ENCODE measurements around the gene PLTP. TPM values are rescaled to one million over a fixed set of nuclear protein-coding genes. Genes with fewer than 3 reads are reported as not detected.

Gene PLTP
- total RNA-seq, 4 donors from 2014 or later = 45.6 to 456 (median 177) TPM

DNA sequence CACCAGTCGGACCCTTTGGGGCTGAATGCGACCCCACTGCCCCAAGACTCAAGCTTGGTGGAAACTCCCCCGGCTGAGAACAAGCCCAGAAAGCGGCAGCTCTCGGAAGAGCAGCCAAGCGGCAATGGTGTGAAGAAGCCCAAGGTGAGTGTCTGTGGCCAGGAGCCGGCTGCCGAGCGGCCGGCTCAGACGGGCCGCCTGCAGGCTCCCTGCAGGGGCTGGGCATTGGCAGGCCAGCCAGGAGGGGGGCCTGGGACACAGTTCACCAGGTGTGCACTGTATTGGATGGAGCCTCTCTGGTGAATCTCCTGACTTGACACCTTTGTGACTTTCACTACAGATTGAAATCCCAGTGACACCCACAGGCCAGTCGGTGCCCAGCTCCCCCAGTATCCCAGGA, 28.5 kb upstream of the PLTP start:
- no peaks in the 10 kb centered on the region for H3K27me3 ChIP-seq
- no peak for ATAC-seq
- WGBS, 2 donors (ENCODE audit: low coverage in 1 of 2) = no CpG with 5 or more reads among the region's 13 CpGs
- H3K4me1 ChIP-seq = peaks cover 0 to 29% (median 0%) of the 10 kb centered on the region in 3 donors
- TF ChIP-seq, protein P1, sequence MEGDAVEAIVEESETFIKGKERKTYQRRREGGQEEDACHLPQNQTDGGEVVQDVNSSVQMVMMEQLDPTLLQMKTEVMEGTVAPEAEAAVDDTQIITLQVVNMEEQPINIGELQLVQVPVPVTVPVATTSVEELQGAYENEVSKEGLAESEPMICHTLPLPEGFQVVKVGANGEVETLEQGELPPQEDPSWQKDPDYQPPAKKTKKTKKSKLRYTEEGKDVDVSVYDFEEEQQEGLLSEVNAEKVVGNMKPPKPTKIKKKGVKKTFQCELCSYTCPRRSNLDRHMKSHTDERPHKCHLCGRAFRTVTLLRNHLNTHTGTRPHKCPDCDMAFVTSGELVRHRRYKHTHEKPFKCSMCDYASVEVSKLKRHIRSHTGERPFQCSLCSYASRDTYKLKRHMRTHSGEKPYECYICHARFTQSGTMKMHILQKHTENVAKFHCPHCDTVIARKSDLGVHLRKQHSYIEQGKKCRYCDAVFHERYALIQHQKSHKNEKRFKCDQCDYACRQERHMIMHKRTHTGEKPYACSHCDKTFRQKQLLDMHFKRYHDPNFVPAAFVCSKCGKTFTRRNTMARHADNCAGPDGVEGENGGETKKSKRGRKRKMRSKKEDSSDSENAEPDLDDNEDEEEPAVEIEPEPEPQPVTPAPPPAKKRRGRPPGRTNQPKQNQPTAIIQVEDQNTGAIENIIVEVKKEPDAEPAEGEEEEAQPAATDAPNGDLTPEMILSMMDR (IDR thresholded peaks at IDR 0.05) = no peak
- no peak overlapping the region for H3K4me3 ChIP-seq
- no peaks in the 10 kb centered on the region for H3K9me3 ChIP-seq
- no peak overlapping the region for H3K27ac ChIP-seq
- peaks cover 0 to 85% of the 10 kb centered on the region in 2 donors for H3K36me3 ChIP-seq

- H3K27me3 ChIP-seq = no peaks in the 10 kb centered on the region
- peaks cover 0 to 29% (median 0%) of the 10 kb centered on the region in 3 donors for H3K4me1 ChIP-seq
- WGBS, 2 donors (ENCODE audit: low coverage in 1 of 2) = 67 to 100% methylated on average over 1 of the region's 3 CpGs
- no peak for ATAC-seq
- peaks cover 0 to 80% of the 10 kb centered on the region in 2 donors for H3K36me3 ChIP-seq
- H3K4me3 ChIP-seq = no peak overlapping the region
- H3K9me3 ChIP-seq = no peaks in the 10 kb centered on the region
- TF ChIP-seq POLR2A (IDR thresholded peaks at IDR 0.05) = no peak
- TF ChIP-seq, protein P1 (IDR thresholded peaks at IDR 0.05) = no peak
- TF ChIP-seq EP300 (IDR thresholded peaks at IDR 0.05) = no peak
- TF ChIP-seq POLR2AphosphoS5 (IDR thresholded peaks at IDR 0.05) = no peak
- no peak overlapping the region for H3K27ac ChIP-seq
These were observed 28.1 kb upstream of the PLTP start for GRCh38 chr20:45940053-45940452.

DNA sequence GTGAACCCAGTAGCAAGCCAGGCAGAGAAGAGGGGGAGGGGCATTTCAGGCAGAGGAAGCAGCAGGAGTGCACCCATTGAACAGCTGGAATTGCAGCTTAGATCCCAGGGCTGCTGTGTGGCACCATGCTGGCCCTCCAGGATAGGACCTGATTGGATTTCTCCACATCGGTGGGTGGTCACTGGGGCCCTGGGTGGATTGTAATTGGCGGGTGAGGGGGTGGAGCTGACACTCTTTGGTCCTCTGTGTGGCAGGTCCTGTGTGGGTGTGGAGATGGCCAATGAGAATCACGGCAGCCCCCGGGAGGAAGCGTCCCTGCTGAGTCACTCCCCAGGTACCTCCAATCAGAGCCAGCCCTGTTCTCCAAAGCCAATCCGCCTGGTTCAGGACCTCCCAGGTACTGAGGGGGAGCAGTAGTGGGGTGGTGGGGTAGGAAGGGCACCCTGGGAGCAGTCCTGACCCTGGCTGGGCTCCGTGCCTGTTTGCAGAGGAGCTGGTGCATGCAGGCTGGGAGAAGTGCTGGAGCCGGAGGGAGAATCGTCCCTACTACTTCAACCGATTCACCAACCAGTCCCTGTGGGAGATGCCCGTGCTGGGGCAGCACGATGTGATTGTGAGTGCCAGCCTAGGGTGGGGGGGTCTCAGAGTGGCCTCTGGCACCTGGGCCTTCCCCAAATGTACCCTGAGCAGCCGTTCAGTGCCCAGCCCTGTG, 26.9 kb upstream of the PLTP start:
- Histone ChIP-seq H3K9me3 (no peaks in the 10 kb centered on the region), H3K36me3 (peaks cover 0 to 69% of the 10 kb centered on the region in 2 donors), H3K4me3 (no peak overlapping the region), H3K27ac (no peak overlapping the region), H3K4me1 (peaks cover 0 to 32% (median 0%) of the 10 kb centered on the region in 3 donors), H3K27me3 (no peaks in the 10 kb centered on the region)
- no CpG with 5 or more reads among the region's 13 CpGs for WGBS, 2 donors (ENCODE audit: low coverage in 1 of 2)
- no peak for ATAC-seq
- TF ChIP-seq POLR2AphosphoS5 (IDR thresholded peaks at IDR 0.05) (no peak), POLR2A (IDR thresholded peaks at IDR 0.05) (no peak), EP300 (IDR thresholded peaks at IDR 0.05) (no peak)
- TF ChIP-seq, protein P1 (IDR thresholded peaks at IDR 0.05) = no peak

DNA sequence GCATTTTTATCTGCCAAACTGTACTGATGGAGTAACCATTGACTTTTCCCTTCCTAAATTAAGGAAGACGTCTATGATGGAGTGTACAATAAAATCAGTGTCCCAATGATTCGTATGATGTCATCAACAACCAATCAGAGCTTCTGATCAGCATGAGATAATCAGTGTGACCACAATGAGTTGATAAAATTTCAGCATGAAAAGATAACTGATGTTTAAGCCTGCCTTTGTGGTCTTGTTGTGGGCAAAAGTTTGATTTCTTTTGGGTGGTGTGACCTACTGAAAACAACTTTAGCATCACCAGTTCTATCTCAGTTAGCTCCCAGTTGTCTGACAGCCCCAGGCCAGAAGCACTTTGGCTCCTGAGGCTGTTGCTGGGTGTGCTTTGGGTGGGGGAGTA, 25.8 kb upstream of the PLTP start:
- Histone ChIP-seq H3K27ac (no peak overlapping the region), H3K27me3 (no peaks in the 10 kb centered on the region), H3K36me3 (peaks cover 0 to 58% of the 10 kb centered on the region in 2 donors), H3K4me1 (peaks cover 0 to 43% (median 7%) of the 10 kb centered on the region in 3 donors), H3K9me3 (no peaks in the 10 kb centered on the region), H3K4me3 (no peak overlapping the region)
- 32 to 75% methylated on average over 2 of the region's 2 CpGs for WGBS, 2 donors (ENCODE audit: low coverage in 1 of 2)
- TF ChIP-seq POLR2AphosphoS5 (IDR thresholded peaks at IDR 0.05) = no peak
- TF ChIP-seq POLR2A (IDR thresholded peaks at IDR 0.05) = no peak
- no peak for TF ChIP-seq EP300 (IDR thresholded peaks at IDR 0.05)
- TF ChIP-seq, protein P1 (IDR thresholded peaks at IDR 0.05) = no peak
- no peak for ATAC-seq

- H3K4me1 ChIP-seq = peaks cover 0 to 44% (median 7%) of the 10 kb centered on the region in 3 donors
- no peaks in the 10 kb centered on the region for H3K9me3 ChIP-seq
- peaks cover 0 to 35% of the 10 kb centered on the region in 2 donors for H3K36me3 ChIP-seq
- H3K4me3 ChIP-seq = peak overlapping the region; percentile 72 to 81
- ATAC-seq = peak; percentile 26
- 4 to 9% methylated on average over 18 to 19 of the region's 21 CpGs for WGBS, 2 donors (ENCODE audit: low coverage in 1 of 2)
- H3K27ac ChIP-seq = peak overlapping the region; percentile 92 to 100 (median 96)
- TF ChIP-seq POLR2A (IDR thresholded peaks at IDR 0.05) (no peak), POLR2AphosphoS5 (IDR thresholded peaks at IDR 0.05) (peak; percentile 43)
- no peaks in the 10 kb centered on the region for H3K27me3 ChIP-seq
These were observed 23.6 kb upstream of the PLTP start for GRCh38 chr20:45935416-45936046.

All from gastroesophageal sphincter (tissue), 4 donors.